ENCODE results near the gene MT1X. TPM values are rescaled to one million over a fixed set of nuclear protein-coding genes. Genes with fewer than 3 reads are reported as not detected.
A peak's percentile ranks its signal among the peaks of the same experiment; 100 is the strongest.

The MT1X gene
- total RNA-seq, 2 donors from 2014 or later = 308 to 320 TPM

GRCh38 chr16:56728980-56729734 is 46.9 kb downstream of the MT1X start:
- Histone ChIP-seq H3K27me3 (replicated peaks; ENCODE audit: insufficient read depth) (no peaks in the 10 kb centered on the region), H3K4me1 (ENCODE audit: control insufficient read depth in 1 of 2, low read depth in 2 of 2) (peaks cover 22 to 36% of the 10 kb centered on the region in 2 donors), H3K36me3 (no peaks in the 10 kb centered on the region), H3K9me3 (no peaks in the 10 kb centered on the region), H3K27ac (peak overlapping the region; percentile 84 to 85), H3K4me3 (peak overlapping the region; percentile 73)
- no peak for TF ChIP-seq CTCF (IDR thresholded peaks at IDR 0.05)
- no peak for DNase-seq (ENCODE audit: low spot score)
- ATAC-seq (ENCODE audit: insufficient number of reproducible peaks, low FRiP score, low read depth) = no peak

DNA sequence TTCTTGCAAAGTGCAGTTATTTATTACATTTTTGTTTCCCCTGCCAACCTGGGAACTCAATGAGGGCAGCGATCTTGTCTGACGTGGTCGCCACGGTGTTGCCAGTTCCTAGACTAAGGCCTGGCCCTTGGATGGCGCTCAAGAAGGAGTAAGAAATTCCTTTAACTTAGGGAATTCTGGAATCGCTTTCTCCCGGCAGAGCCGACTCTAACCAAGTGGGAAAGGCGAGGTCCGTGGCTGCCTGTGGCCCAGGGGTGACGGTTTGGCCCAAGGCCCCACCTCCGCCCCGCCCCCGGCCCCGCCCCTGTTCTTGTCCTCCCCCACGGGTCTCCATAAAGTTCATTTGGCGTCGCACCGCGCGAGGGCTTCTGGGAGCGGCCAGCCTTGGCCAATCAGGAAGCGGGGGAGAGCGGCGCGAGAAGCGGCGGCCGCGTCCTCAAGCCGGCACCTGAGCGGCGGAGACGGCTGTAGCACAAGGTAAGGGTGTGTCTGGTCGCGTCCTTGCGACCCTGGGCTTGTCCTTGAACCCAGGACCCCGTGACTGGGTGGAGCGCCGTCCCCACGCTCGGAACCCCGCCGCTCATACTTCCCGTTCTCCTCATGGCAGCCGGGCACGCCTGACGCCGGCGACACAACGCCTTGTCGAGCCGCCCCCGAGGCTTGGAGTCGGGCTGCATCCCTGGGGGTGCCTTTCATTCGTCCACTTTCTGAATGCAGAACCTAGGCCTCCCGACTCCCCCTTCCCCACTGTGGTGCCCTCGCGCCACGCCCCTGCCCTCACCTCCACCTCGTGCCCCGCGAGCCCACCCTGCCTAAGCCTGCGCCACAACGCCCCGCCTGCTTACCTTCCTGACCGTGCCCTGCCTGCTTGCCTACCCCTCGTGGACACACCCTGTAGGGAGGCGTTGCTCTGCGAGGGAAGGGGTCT is 47.7 kb downstream of the MT1X start, which contains the start of gene NUP93:
Gene NUP93 (plus strand): TSS at position 395 of the 928 bp plus-strand sequence. CDS start 18,119 bp downstream, outside the sequence.
- no peaks in the 10 kb centered on the region for H3K36me3 ChIP-seq
- peak within 1 kb of the TSS; percentile 84 to 85 for H3K27ac ChIP-seq
- no peak for TF ChIP-seq CTCF (IDR thresholded peaks at IDR 0.05)
- no peaks in the 10 kb centered on the region for H3K9me3 ChIP-seq
- H3K4me1 ChIP-seq (ENCODE audit: control insufficient read depth in 1 of 2, low read depth in 2 of 2) = peaks cover 22 to 36% of the 10 kb centered on the region in 2 donors
- H3K4me3 ChIP-seq = peak within 1 kb of the TSS; percentile 73
- peak; percentile 63 for DNase-seq (ENCODE audit: low spot score)
- no peaks in the 10 kb centered on the region for H3K27me3 ChIP-seq (replicated peaks; ENCODE audit: insufficient read depth)
- peak; percentile 91 for ATAC-seq (ENCODE audit: insufficient number of reproducible peaks, low FRiP score, low read depth)

DNA sequence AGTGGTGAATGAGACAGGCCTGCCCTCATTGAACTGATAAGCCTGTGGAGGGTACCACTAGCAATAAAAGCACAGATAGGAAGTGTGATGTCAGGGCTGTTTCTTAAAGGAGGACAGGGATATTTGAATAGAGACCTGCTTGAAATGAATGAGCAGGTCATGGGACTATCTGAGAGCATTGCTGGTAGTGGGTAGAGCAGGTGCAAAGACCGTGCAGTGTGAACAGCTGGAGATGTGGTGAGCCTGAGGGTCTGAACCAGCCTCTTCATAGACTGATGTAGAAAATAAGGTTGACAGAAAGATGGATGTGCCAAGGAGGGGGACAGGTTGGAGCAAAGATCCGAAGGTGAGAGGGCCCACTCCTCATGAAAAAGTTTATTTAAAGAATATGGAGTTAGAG is 50.1 kb downstream of the MT1X start:
- no peaks in the 10 kb centered on the region for H3K36me3 ChIP-seq
- no peak for TF ChIP-seq CTCF (IDR thresholded peaks at IDR 0.05)
- H3K4me1 ChIP-seq (ENCODE audit: control insufficient read depth in 1 of 2, low read depth in 2 of 2) = peaks cover 22 to 36% of the 10 kb centered on the region in 2 donors
- no peaks in the 10 kb centered on the region for H3K27me3 ChIP-seq (replicated peaks; ENCODE audit: insufficient read depth)
- no peak overlapping the region for H3K4me3 ChIP-seq
- ATAC-seq (ENCODE audit: insufficient number of reproducible peaks, low FRiP score, low read depth) (no peak), DNase-seq (ENCODE audit: low spot score) (no peak)
- H3K9me3 ChIP-seq = no peaks in the 10 kb centered on the region
- H3K27ac ChIP-seq = no peak overlapping the region

GRCh38 chr16:56732832-56733231 is 50.6 kb downstream of the MT1X start:
- no peak for TF ChIP-seq CTCF (IDR thresholded peaks at IDR 0.05)
- Histone ChIP-seq H3K9me3 (no peaks in the 10 kb centered on the region), H3K36me3 (no peaks in the 10 kb centered on the region), H3K4me1 (ENCODE audit: control insufficient read depth in 1 of 2, low read depth in 2 of 2) (peaks cover 22 to 32% of the 10 kb centered on the region in 2 donors), H3K27me3 (replicated peaks; ENCODE audit: insufficient read depth) (no peaks in the 10 kb centered on the region), H3K4me3 (no peak overlapping the region), H3K27ac (no peak overlapping the region)
- ATAC-seq (ENCODE audit: insufficient number of reproducible peaks, low FRiP score, low read depth) (no peak), DNase-seq (ENCODE audit: low spot score) (no peak)

Other genes with a start within 250 kb of the MT1X start
- gene NUDT21, start 231.1 kb upstream of the MT1X start, total RNA-seq = 10 to 100 TPM; 43.5 to 52.3 TPM
- 10 to 100 TPM; 43.3 to 71.7 TPM for gene OGFOD1, start 230.9 kb upstream of the MT1X start, total RNA-seq
- 10 to 100 TPM; 33.3 to 39.3 TPM for gene BBS2, start 162.4 kb upstream of the MT1X start, total RNA-seq
- not detected for gene MT4, start 117.4 kb upstream of the MT1X start, total RNA-seq
- gene MT3, start 92.9 kb upstream of the MT1X start, total RNA-seq = not detected
- 100 to 1,000 TPM; 107 to 185 TPM for gene MT2A, start 73.9 kb upstream of the MT1X start, total RNA-seq
- 100 to 1,000 TPM; 106 to 214 TPM for gene MT1E, start 56.7 kb upstream of the MT1X start, total RNA-seq
- gene MT1M, start 49.8 kb upstream of the MT1X start, total RNA-seq = 10 to 100 TPM; 23.2 to 53.6 TPM
- 100 to 1,000 TPM in 1 of 2 donors, 1 to 10 TPM in 1; 6.5 to 168 TPM for gene MT1A, start 43.8 kb upstream of the MT1X start, total RNA-seq
- not detected for gene MT1B, start 30.6 kb upstream of the MT1X start, total RNA-seq
- 1 to 10 TPM; 3.1 to 3.9 TPM for gene MT1F, start 24.5 kb upstream of the MT1X start, total RNA-seq
- gene MT1G, start 14.4 kb upstream of the MT1X start, total RNA-seq = 10 to 100 TPM in 1 of 2 donors, not detected in 1; 34.7 TPM
- not detected for gene MT1H, start 12.7 kb upstream of the MT1X start, total RNA-seq
- gene NUP93, start 47.7 kb downstream of the MT1X start, total RNA-seq = 10 to 100 TPM; 25.7 to 38.7 TPM
- not detected for gene SLC12A3, start 182.7 kb downstream of the MT1X start, total RNA-seq
- 100 to 1,000 TPM; 220 to 232 TPM for gene HERPUD1, start 249.7 kb downstream of the MT1X start, total RNA-seq

Data from thoracic aorta (tissue), 2 donors.